NOMO-1 treated with DMSO at 0.1 percent for 48 hours (cell line): ENCODE results near the gene PCDHGA5.
"Not testable (repeated sequence)": the region's sequence is repeated elsewhere in the genome, so short reads cannot be mapped to it uniquely, and the experiment has no call there.

ENCODE experiments used
- DNase-seq: peaks from one replicate; lab custom pipeline; 2025; ENCODE audit not compliant: unreplicated experiment; lab: John Stamatoyannopoulos, UW

Gene PCDHGA5

GRCh38 chr5:141363952-141364660 lies at the start of gene PCDHGA5:
TSS of gene PCDHGA5 (plus strand) at chr5:141364162. CDS start at chr5:141364331, 169 bp downstream.
- no peak for DNase-seq

GRCh38 chr5:141316963-141317362 lies 47.0 kb upstream of the PCDHGA5 start:
- not testable (repeated sequence) for DNase-seq

GRCh38 chr5:141319202-141319601 lies 44.8 kb upstream of the PCDHGA5 start:
- no peak for DNase-seq

GRCh38 chr5:141319699-141320098 lies 44.3 kb upstream of the PCDHGA5 start:
- DNase-seq = no peak

GRCh38 chr5:141320225-141321169 lies 43.5 kb upstream of the PCDHGA5 start, which contains the start of gene TAF7:
TSS of gene TAF7 (minus strand) at chr5:141320784. CDS start at chr5:141320044, 740 bp downstream.
- DNase-seq = peak; percentile 82

GRCh38 chr5:141322261-141322660 lies 41.7 kb upstream of the PCDHGA5 start:
- DNase-seq = no peak

- DNase-seq = peak; percentile 38
Measured at GRCh38 chr5:141326088-141326854, 37.7 kb upstream of the PCDHGA5 start.

GRCh38 chr5:141328231-141328630 lies 35.7 kb upstream of the PCDHGA5 start:
- DNase-seq = no peak

GRCh38 chr5:141330299-141331080 lies 33.5 kb upstream of the PCDHGA5 start, which contains the start of gene PCDHGA1:
TSS of gene PCDHGA1 (plus strand) at chr5:141330514.
- DNase-seq = no peak

GRCh38 chr5:141332571-141332970 lies 31.4 kb upstream of the PCDHGA5 start:
- not testable (repeated sequence) for DNase-seq

GRCh38 chr5:141338538-141339306 lies 25.2 kb upstream of the PCDHGA5 start, which contains the start of gene PCDHGA2:
TSS of gene PCDHGA2 (plus strand) at chr5:141338760.
- DNase-seq = no peak

GRCh38 chr5:141340781-141341354 lies 23.1 kb upstream of the PCDHGA5 start:
- DNase-seq = not testable (repeated sequence)

- no peak for DNase-seq
Measured at GRCh38 chr5:141342773-141343172, 21.2 kb upstream of the PCDHGA5 start.

- no peak for DNase-seq
Measured at GRCh38 chr5:141343242-141343952, 20.6 kb upstream of the PCDHGA5 start, which contains the start of gene PCDHGA3. TSS of gene PCDHGA3 (plus strand) at chr5:141343829. CDS start at chr5:141344034, 205 bp downstream.

GRCh38 chr5:141343953-141344463 lies 20.0 kb upstream of the PCDHGA5 start:
- no peak for DNase-seq

GRCh38 chr5:141345327-141345726 lies 18.6 kb upstream of the PCDHGA5 start:
- no peak for DNase-seq

- DNase-seq = not testable (repeated sequence)
Measured at GRCh38 chr5:141346017-141346416, 17.9 kb upstream of the PCDHGA5 start.
